MM.1S (cell line): ENCODE results near the gene PLPPR4.

ENCODE experiments used
- EZH2 ChIP-seq: fragments of 300-600 bp; sonication (generic); optimal IDR thresholded peaks from 2 replicates; pipeline ENCODE3; 2017; ENCODE audit warnings: low read depth, mild to moderate bottlenecking, antibody characterized with exemption, low read length, mixed read lengths
- TF ChIP-seq, protein P1 (sequence below): fragments of 300-600 bp; sonication (generic); IDR thresholded peaks from 2 replicates; pipeline ENCODE4 v1.5.1; 2016; ENCODE audit warnings: antibody characterized with exemption, low read length, mixed read lengths

DNA sequence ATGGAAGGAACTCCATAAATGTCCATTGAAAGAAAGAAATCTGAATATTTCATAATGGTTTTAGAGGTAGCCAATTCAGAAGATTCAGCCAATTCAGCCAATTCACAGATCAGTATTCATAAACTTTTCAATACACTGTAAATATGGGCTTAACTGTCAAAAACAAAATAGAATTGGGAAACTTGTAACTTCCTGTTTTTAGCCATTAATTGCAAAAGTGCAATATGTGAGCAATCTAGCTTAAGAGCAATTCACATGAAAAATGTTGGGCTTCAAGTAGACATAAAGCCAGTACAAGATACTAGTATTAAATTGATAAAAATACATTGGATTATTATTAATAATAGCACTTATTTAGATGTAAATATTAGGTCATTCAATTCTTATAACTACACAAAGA, 27.5 kb upstream of the PLPPR4 start:
- TF ChIP-seq, protein P1, sequence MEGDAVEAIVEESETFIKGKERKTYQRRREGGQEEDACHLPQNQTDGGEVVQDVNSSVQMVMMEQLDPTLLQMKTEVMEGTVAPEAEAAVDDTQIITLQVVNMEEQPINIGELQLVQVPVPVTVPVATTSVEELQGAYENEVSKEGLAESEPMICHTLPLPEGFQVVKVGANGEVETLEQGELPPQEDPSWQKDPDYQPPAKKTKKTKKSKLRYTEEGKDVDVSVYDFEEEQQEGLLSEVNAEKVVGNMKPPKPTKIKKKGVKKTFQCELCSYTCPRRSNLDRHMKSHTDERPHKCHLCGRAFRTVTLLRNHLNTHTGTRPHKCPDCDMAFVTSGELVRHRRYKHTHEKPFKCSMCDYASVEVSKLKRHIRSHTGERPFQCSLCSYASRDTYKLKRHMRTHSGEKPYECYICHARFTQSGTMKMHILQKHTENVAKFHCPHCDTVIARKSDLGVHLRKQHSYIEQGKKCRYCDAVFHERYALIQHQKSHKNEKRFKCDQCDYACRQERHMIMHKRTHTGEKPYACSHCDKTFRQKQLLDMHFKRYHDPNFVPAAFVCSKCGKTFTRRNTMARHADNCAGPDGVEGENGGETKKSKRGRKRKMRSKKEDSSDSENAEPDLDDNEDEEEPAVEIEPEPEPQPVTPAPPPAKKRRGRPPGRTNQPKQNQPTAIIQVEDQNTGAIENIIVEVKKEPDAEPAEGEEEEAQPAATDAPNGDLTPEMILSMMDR = no peak
- no peak for TF ChIP-seq EZH2
